ENCODE results near the gene SDK1. TPM values are rescaled to one million over a fixed set of nuclear protein-coding genes. Genes with fewer than 3 reads are reported as not detected.

SDK1 gene
- total and polyA plus RNA-seq, 2 donors (not counting 3 experiments of a cell fraction or from before 2014, with no cell fraction given): 1.6 to 3.9 TPM

- BruUV-seq (replicated peaks): no TSS peak
- no peak overlapping the region for H2AFZ ChIP-seq (ENCODE audit: low read depth, low read length)
- intact Hi-C loops (cut with micrococcal nuclease): no loop called here
- H3K27me3 ChIP-seq (ENCODE audit: control insufficient read depth in 2 of 2, insufficient read depth in 2 of 2, low read length in 2 of 2): no peaks in the 10 kb centered on the region
- FAIRE-seq (no peak), DNase-seq (ENCODE audit: low read depth, low spot score) (no peak)
- H3K4me1 ChIP-seq (ENCODE audit: control insufficient read depth, extremely low read depth, insufficient read depth, low read length): no peaks in the 10 kb centered on the region
- CTCF ChIA-PET: no interaction called here
- H3K36me3 ChIP-seq (ENCODE audit: control insufficient read depth in 2 of 2, extremely low read depth in 1 of 2, insufficient read depth in 2 of 2, low read length in 2 of 2): no peaks in the 10 kb centered on the region
- no peaks in the 10 kb centered on the region for H3K9me3 ChIP-seq (replicated peaks; ENCODE audit: control insufficient read depth, insufficient read depth, low read length)
- no peak overlapping the region for H3K27ac ChIP-seq (ENCODE audit: insufficient read depth, low read depth, low read length)
- no peak overlapping the region for H3K9ac ChIP-seq (replicated peaks; ENCODE audit: extremely low read depth, insufficient read depth, low read length)
- no peaks in the 10 kb centered on the region for H3K79me2 ChIP-seq (ENCODE audit: control insufficient read depth, insufficient read depth, low read length)
- POLR2A ChIA-PET: no interaction called here
- no peak for TF ChIP-seq CTCF (IDR thresholded peaks at IDR 0.05; ENCODE audit: extremely low read depth in 1 of 2, insufficient read depth in 1 of 2, low read depth in 1 of 2, low read length in 2 of 2)
- no peak for TF ChIP-seq POLR2AphosphoS5 (IDR thresholded peaks at IDR 0.05; ENCODE audit: insufficient read depth, low read depth, low read length)
- H3K9me1 ChIP-seq (replicated peaks; ENCODE audit: control insufficient read depth, extremely low read depth, insufficient read depth, low read length): no peaks in the 10 kb centered on the region
- no peak overlapping the region for H3K4me2 ChIP-seq (ENCODE audit: insufficient read depth, low read length)
- dilution Hi-C loops (cut with MboI; ENCODE audit: extremely low pct_ligation_motif_present, low sequenced_read_pairs): no loop called here
- H3K4me3 ChIP-seq (replicated peaks in 1 of 3; ENCODE audit: insufficient read depth in 1 of 3, low read depth in 1 of 3, low read length in 3 of 3): no peak overlapping the region
- no peaks in the 10 kb centered on the region for H4K20me1 ChIP-seq (replicated peaks; ENCODE audit: control insufficient read depth, extremely low read depth, insufficient read depth, low read length)
Observed at GRCh38 chr7:3517344-3517743, 216.3 kb downstream of the SDK1 start.

GRCh38 chr7:3518546-3518945 is 217.5 kb downstream of the SDK1 start:
- Histone ChIP-seq H3K9me3 (replicated peaks; ENCODE audit: control insufficient read depth, insufficient read depth, low read length) (no peaks in the 10 kb centered on the region), H3K36me3 (ENCODE audit: control insufficient read depth in 2 of 2, extremely low read depth in 1 of 2, insufficient read depth in 2 of 2, low read length in 2 of 2) (no peaks in the 10 kb centered on the region), H3K4me2 (ENCODE audit: insufficient read depth, low read length) (no peak overlapping the region), H3K27me3 (ENCODE audit: control insufficient read depth in 2 of 2, insufficient read depth in 2 of 2, low read length in 2 of 2) (no peaks in the 10 kb centered on the region), H3K4me1 (ENCODE audit: control insufficient read depth, extremely low read depth, insufficient read depth, low read length) (no peaks in the 10 kb centered on the region), H3K9ac (replicated peaks; ENCODE audit: extremely low read depth, insufficient read depth, low read length) (no peak overlapping the region), H3K27ac (ENCODE audit: insufficient read depth, low read depth, low read length) (no peak overlapping the region), H4K20me1 (replicated peaks; ENCODE audit: control insufficient read depth, extremely low read depth, insufficient read depth, low read length) (no peaks in the 10 kb centered on the region), H3K4me3 (replicated peaks in 1 of 3; ENCODE audit: insufficient read depth in 1 of 3, low read depth in 1 of 3, low read length in 3 of 3) (no peak overlapping the region), H2AFZ (ENCODE audit: low read depth, low read length) (no peak overlapping the region), H3K79me2 (ENCODE audit: control insufficient read depth, insufficient read depth, low read length) (no peaks in the 10 kb centered on the region), H3K9me1 (replicated peaks; ENCODE audit: control insufficient read depth, extremely low read depth, insufficient read depth, low read length) (no peaks in the 10 kb centered on the region)
- intact Hi-C loops (cut with micrococcal nuclease) (no loop called here), dilution Hi-C loops (cut with MboI; ENCODE audit: extremely low pct_ligation_motif_present, low sequenced_read_pairs) (no loop called here)
- TF ChIP-seq POLR2AphosphoS5 (IDR thresholded peaks at IDR 0.05; ENCODE audit: insufficient read depth, low read depth, low read length): no peak
- no peak for TF ChIP-seq EZH2 (IDR thresholded peaks at IDR 0.05; ENCODE audit: borderline replicate concordance, low read depth, low read length, severe bottlenecking)
- no peak for TF ChIP-seq CTCF (IDR thresholded peaks at IDR 0.05; ENCODE audit: extremely low read depth in 1 of 2, insufficient read depth in 1 of 2, low read depth in 1 of 2, low read length in 2 of 2)
- POLR2A ChIA-PET: no interaction called here
- BruUV-seq (replicated peaks): no TSS peak
- no peak for FAIRE-seq
- CTCF ChIA-PET: no interaction called here
- no peak for DNase-seq (ENCODE audit: low read depth, low spot score)

Data from endothelial cell of umbilical vein (primary cell).